DMS53 (cell line): ENCODE results near the gene MAGI1.
"Not testable (repeated sequence)": the region's sequence is repeated elsewhere in the genome, so short reads cannot be mapped to it uniquely, and the experiment has no call there.

Source experiments
- DNase-seq: peaks from one replicate; lab custom pipeline; 2025; lab: John Stamatoyannopoulos, UW

Gene MAGI1

GRCh38 chr3:66038726-66039589, at the start of gene MAGI1:
Gene MAGI1, minus strand, starts transcription at chr3:66038918. Its CDS starts 610 bp downstream, at chr3:66038308.
- peak; percentile 84 for DNase-seq

GRCh38 chr3:66083784-66084213, 45.1 kb upstream of the MAGI1 start:
- no peak for DNase-seq

- DNase-seq, result no peak
Observed at GRCh38 chr3:66083096-66083678, 44.5 kb upstream of the MAGI1 start.

GRCh38 chr3:66082679-66083078, 44.0 kb upstream of the MAGI1 start:
- no peak for DNase-seq

- no peak for DNase-seq
Observed at GRCh38 chr3:66080167-66080566, 41.4 kb upstream of the MAGI1 start.

- DNase-seq, result no peak
Observed at GRCh38 chr3:66077973-66078372, 39.3 kb upstream of the MAGI1 start.

GRCh38 chr3:66076861-66077470, 38.2 kb upstream of the MAGI1 start:
- DNase-seq, result no peak

GRCh38 chr3:66075281-66075680, 36.6 kb upstream of the MAGI1 start:
- DNase-seq, result no peak

- DNase-seq, result no peak
Observed at GRCh38 chr3:66073464-66074141, 34.9 kb upstream of the MAGI1 start.

GRCh38 chr3:66068255-66068654, 29.5 kb upstream of the MAGI1 start:
- DNase-seq, result peak; percentile 35

- peak; percentile 40 for DNase-seq
Observed at GRCh38 chr3:66066963-66067617, 28.4 kb upstream of the MAGI1 start.

- DNase-seq, result no peak
Observed at GRCh38 chr3:66055289-66055688, 16.6 kb upstream of the MAGI1 start.

GRCh38 chr3:66053550-66054094, 14.9 kb upstream of the MAGI1 start:
- no peak for DNase-seq

- no peak for DNase-seq
Observed at GRCh38 chr3:66052721-66053549, 14.2 kb upstream of the MAGI1 start.

- peak; percentile 25 for DNase-seq
Observed at GRCh38 chr3:66050821-66051220, 12.1 kb upstream of the MAGI1 start.

GRCh38 chr3:66048051-66048395, 9.3 kb upstream of the MAGI1 start:
- no peak for DNase-seq

GRCh38 chr3:66047311-66048050, 8.8 kb upstream of the MAGI1 start:
- DNase-seq, result no peak

- not testable (repeated sequence) for DNase-seq
Observed at GRCh38 chr3:66046321-66046720, 7.6 kb upstream of the MAGI1 start.

GRCh38 chr3:66041828-66042227, 3.1 kb upstream of the MAGI1 start:
- no peak for DNase-seq

GRCh38 chr3:66041116-66041515, 2.4 kb upstream of the MAGI1 start:
- no peak for DNase-seq
